DMS53 (cell line): ENCODE results near the gene RAB27B.

Source experiments
- DNase-seq: peaks from one replicate; lab custom pipeline; 2025; lab: John Stamatoyannopoulos, UW

Gene RAB27B

GRCh38 chr18:54910161-54910919, 82.1 kb downstream of the RAB27B start:
- no peak for DNase-seq

- no peak for DNase-seq
Observed at GRCh38 chr18:54911551-54911950, 83.3 kb downstream of the RAB27B start.

- DNase-seq: no peak
Observed at GRCh38 chr18:54914816-54915215, 86.5 kb downstream of the RAB27B start.

GRCh38 chr18:54916507-54916906, 88.2 kb downstream of the RAB27B start:
- no peak for DNase-seq

- DNase-seq: no peak
Observed at GRCh38 chr18:54918060-54918459, 89.8 kb downstream of the RAB27B start.

- DNase-seq: no peak
Observed at GRCh38 chr18:54919412-54919811, 91.1 kb downstream of the RAB27B start.

- DNase-seq: peak; percentile 60
Observed at GRCh38 chr18:54923339-54923956, 95.2 kb downstream of the RAB27B start.

GRCh38 chr18:54924948-54925347, 96.7 kb downstream of the RAB27B start:
- no peak for DNase-seq

- no peak for DNase-seq
Observed at GRCh38 chr18:54926593-54927325, 98.5 kb downstream of the RAB27B start.

- DNase-seq: no peak
Observed at GRCh38 chr18:54928236-54928635, 100.0 kb downstream of the RAB27B start.

- DNase-seq: no peak
Observed at GRCh38 chr18:54931152-54931551, 102.9 kb downstream of the RAB27B start.

GRCh38 chr18:54932472-54932871, 104.2 kb downstream of the RAB27B start:
- peak; percentile 43 for DNase-seq

- no peak for DNase-seq
Observed at GRCh38 chr18:54938506-54938905, 110.2 kb downstream of the RAB27B start.

GRCh38 chr18:54939361-54939917, 111.2 kb downstream of the RAB27B start:
- no peak for DNase-seq

- DNase-seq: no peak
Observed at GRCh38 chr18:54942144-54942543, 113.9 kb downstream of the RAB27B start.

- no peak for DNase-seq
Observed at GRCh38 chr18:54942569-54942968, 114.3 kb downstream of the RAB27B start.
